Smooth muscle cell (in vitro differentiated cells): ENCODE data around the gene BRICD5. TPM values are rescaled to one million over a fixed set of nuclear protein-coding genes. Genes with fewer than 3 reads are reported as not detected.

Experiments used
- DNase-seq: peaks from one replicate; lab custom pipeline; 2025; ENCODE audit not compliant: unreplicated experiment; lab: John Stamatoyannopoulos, UW
- H2AFZ ChIP-seq: fragments of 200-600 bp; sonication (generic); 2 replicates; pipeline ENCODE4 v1.6.0; 2016; ENCODE audit warnings: antibody characterized with exemption, low read depth, mild to moderate bottlenecking
- H3F3A ChIP-seq: fragments of 200-600 bp; sonication (generic); 2 replicates; pipeline ENCODE4 v1.6.0; 2017; ENCODE audit warnings: antibody characterized with exemption, low read depth
- H3K27ac ChIP-seq: fragments of 200-600 bp; sonication (generic); 2 replicates; pipeline ENCODE4 v1.5.1; 2016; ENCODE audit warnings: low read depth, mild to moderate bottlenecking
- H3K27me3 ChIP-seq: fragments of 200-600 bp; sonication (generic); 2 replicates; pipeline ENCODE4 v1.6.1; 2016; ENCODE audit warnings: low read depth, mild to moderate bottlenecking
- H3K36me3 ChIP-seq: fragments of 200-600 bp; sonication (generic); 2 replicates; pipeline ENCODE4 v1.5.1; 2016; ENCODE audit warnings: low read depth
- H3K4me1 ChIP-seq: fragments of 200-600 bp; sonication (generic); 2 replicates; pipeline ENCODE4 v1.5.1; 2016; ENCODE audit warnings: low read depth
- H3K4me2 ChIP-seq: fragments of 200-600 bp; sonication (generic); 2 replicates; pipeline ENCODE4 v1.6.0; 2016; ENCODE audit warnings: mild to moderate bottlenecking
- H3K4me3 ChIP-seq: fragments of 200-600 bp; sonication (generic); 2 replicates; pipeline ENCODE4 v1.5.1; 2016; ENCODE audit warnings: mild to moderate bottlenecking
- H3K79me2 ChIP-seq: fragments of 200-600 bp; sonication (generic); 2 replicates; pipeline ENCODE4 v1.6.0; 2016; ENCODE audit warnings: low read depth, mild to moderate bottlenecking
- H3K9ac ChIP-seq: fragments of 200-600 bp; sonication (generic); 2 replicates; pipeline ENCODE4 v1.6.0; 2016; ENCODE audit warnings: low read depth
- H3K9me3 ChIP-seq: fragments of 200-600 bp; sonication (generic); replicated peaks from 2 replicates; pipeline ENCODE4 v1.5.1; 2016; ENCODE audit warnings: low read depth
- H4K20me1 ChIP-seq: fragments of 200-600 bp; sonication (generic); 2 replicates; pipeline ENCODE4 v1.6.0; 2016; ENCODE audit warnings: low read depth
- CTCF ChIP-seq: fragments of 200-600 bp; sonication (generic); IDR thresholded peaks from 2 replicates; pipeline ENCODE4 v1.5.1; 2017; ENCODE audit warnings: borderline replicate concordance, mild to moderate bottlenecking, antibody characterized with exemption; ENCODE audit not compliant: insufficient read depth, poor library complexity, severe bottlenecking
- WGBS: methylation state at CpG from one replicate; pipeline ENCODE4 v1.1.7; 2016; ENCODE audit warnings: low lambda C conversion rate; 5-methylcytosine and 5-hydroxymethylcytosine counted together
- polyA plus RNA-seq: library from polyadenylated mRNA; unstranded; fragments of >200 nt; fragmentation: Nextera tagmentation; extraction: Ambion mirVana; gene quantifications from 2 replicates; pipeline ENCODE4 v1.2.1, GENCODE V29; 2016
- total RNA-seq: library from RNA; depleted of rRNA; stranded (reverse); fragments of >200 nt; gene quantifications from 2 replicates; pipeline ENCODE4 v1.2.3, GENCODE V29; 2014

The BRICD5 gene
- total and polyA plus RNA-seq, 2 experiments from 2014 or later = 2.0 to 4.7 TPM

GRCh38 chr16:2256531-2257140 lies 46.0 kb upstream of the BRICD5 start:
- Histone ChIP-seq H3K36me3 (peaks cover 25% of the 10 kb centered on the region), H3K4me2 (no peak overlapping the region), H2AFZ (no peak overlapping the region), H3K79me2 (peaks cover 27% of the 10 kb centered on the region), H3K27me3 (no peaks in the 10 kb centered on the region), H4K20me1 (peaks cover 63% of the 10 kb centered on the region), H3K27ac (no peak overlapping the region), H3K9ac (no peak overlapping the region), H3K4me3 (no peak overlapping the region), H3K4me1 (no peaks in the 10 kb centered on the region), H3F3A (peaks cover 27% of the 10 kb centered on the region), H3K9me3 (no peaks in the 10 kb centered on the region)
- 99% methylated on average over 12 of the region's 12 CpGs for WGBS
- no peak for TF ChIP-seq CTCF
- DNase-seq = no peak

GRCh38 chr16:2253293-2253692 lies 42.6 kb upstream of the BRICD5 start:
- WGBS = 95% methylated on average over 11 of the region's 11 CpGs
- peaks cover 26% of the 10 kb centered on the region for H3K79me2 ChIP-seq

GRCh38 chr16:2252806-2253148 lies 42.1 kb upstream of the BRICD5 start:
- TF ChIP-seq CTCF = no peak
- WGBS = 94% methylated on average over 7 of the region's 7 CpGs
- Histone ChIP-seq H3K79me2 (peaks cover 29% of the 10 kb centered on the region), H3K27ac (peak overlapping the region; percentile 73), H3K4me3 (no peak overlapping the region), H3K9ac (no peak overlapping the region), H3K27me3 (no peaks in the 10 kb centered on the region), H3K4me2 (no peak overlapping the region), H4K20me1 (peaks cover 30% of the 10 kb centered on the region), H3K36me3 (peaks cover 5% of the 10 kb centered on the region), H2AFZ (no peak overlapping the region), H3K9me3 (no peaks in the 10 kb centered on the region), H3F3A (peaks cover 27% of the 10 kb centered on the region), H3K4me1 (peaks cover 11% of the 10 kb centered on the region)
- DNase-seq = no peak

More at GRCh38 chr16:2253293-2253692, 42.6 kb upstream of the BRICD5 start:
- Histone ChIP-seq H3K4me3 (no peak overlapping the region), H3K4me1 (peaks cover 11% of the 10 kb centered on the region), H3K9me3 (no peaks in the 10 kb centered on the region), H3F3A (peaks cover 27% of the 10 kb centered on the region), H3K4me2 (no peak overlapping the region), H3K27ac (peak overlapping the region; percentile 73), H2AFZ (no peak overlapping the region), H4K20me1 (peaks cover 34% of the 10 kb centered on the region), H3K27me3 (no peaks in the 10 kb centered on the region), H3K9ac (no peak overlapping the region), H3K36me3 (peaks cover 5% of the 10 kb centered on the region)
- no peak for TF ChIP-seq CTCF
- DNase-seq = no peak
